ENCODE results near the gene CYB561D1. TPM values are rescaled to one million over a fixed set of nuclear protein-coding genes. Genes with fewer than 3 reads are reported as not detected.

The CYB561D1 gene
- total and polyA plus RNA-seq, 9 of the 15 experiments (the other 6 are each of a cell fraction or from before 2014, with no cell fraction given) = 0.71 to 7.2 (median 3.5) TPM

GRCh38 chr1:109548321-109549267 is 54.7 kb downstream of the CYB561D1 start, which contains the start of gene GNAI3 (continued):
- TF ChIP-seq, protein P1, sequence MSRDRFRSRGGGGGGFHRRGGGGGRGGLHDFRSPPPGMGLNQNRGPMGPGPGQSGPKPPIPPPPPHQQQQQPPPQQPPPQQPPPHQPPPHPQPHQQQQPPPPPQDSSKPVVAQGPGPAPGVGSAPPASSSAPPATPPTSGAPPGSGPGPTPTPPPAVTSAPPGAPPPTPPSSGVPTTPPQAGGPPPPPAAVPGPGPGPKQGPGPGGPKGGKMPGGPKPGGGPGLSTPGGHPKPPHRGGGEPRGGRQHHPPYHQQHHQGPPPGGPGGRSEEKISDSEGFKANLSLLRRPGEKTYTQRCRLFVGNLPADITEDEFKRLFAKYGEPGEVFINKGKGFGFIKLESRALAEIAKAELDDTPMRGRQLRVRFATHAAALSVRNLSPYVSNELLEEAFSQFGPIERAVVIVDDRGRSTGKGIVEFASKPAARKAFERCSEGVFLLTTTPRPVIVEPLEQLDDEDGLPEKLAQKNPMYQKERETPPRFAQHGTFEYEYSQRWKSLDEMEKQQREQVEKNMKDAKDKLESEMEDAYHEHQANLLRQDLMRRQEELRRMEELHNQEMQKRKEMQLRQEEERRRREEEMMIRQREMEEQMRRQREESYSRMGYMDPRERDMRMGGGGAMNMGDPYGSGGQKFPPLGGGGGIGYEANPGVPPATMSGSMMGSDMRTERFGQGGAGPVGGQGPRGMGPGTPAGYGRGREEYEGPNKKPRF (IDR thresholded peaks at IDR 0.05; ENCODE audit: low read depth, low read length) = no peak
- TF ChIP-seq ZNF431 (CRISPR knock-in tag; IDR thresholded peaks at IDR 0.05) (0 out of 2 replicates have a peak, but pooled peaks have one; percentile 54), SNIP1 (IDR thresholded peaks at IDR 0.05; ENCODE audit: low read depth) (no peak), SIRT6 (IDR thresholded peaks at IDR 0.05; ENCODE audit: low read depth, low read length) (no peak), NFIX (CRISPR knock-in tag; IDR thresholded peaks at IDR 0.05; ENCODE audit: low read depth) (no peak), KLF13 (tag; IDR thresholded peaks at IDR 0.05; ENCODE audit: borderline replicate concordance, low read depth) (peak; percentile 73; the same call in 1 of the 2 replicates), TEAD1 (CRISPR knock-in tag; IDR thresholded peaks at IDR 0.05) (peak in 1 of 2 experiments; percentile 27; a peak in 1 of 4 replicates), SRSF3 (IDR thresholded peaks at IDR 0.05; ENCODE audit: insufficient read depth, low read length) (no peak), SRSF1 (IDR thresholded peaks at IDR 0.05; ENCODE audit: low read depth, low read length) (no peak), PHF20 (IDR thresholded peaks at IDR 0.05; ENCODE audit: partially characterized antibody) (peak; percentile 81), SNRNP70 (optimal IDR thresholded peaks at IDR 0.05; ENCODE audit: low read depth, low read length) (no peak), PHF8 (IDR thresholded peaks at IDR 0.05; ENCODE audit: borderline replicate concordance, low read length) (peak; percentile 98), ARID2 (IDR thresholded peaks at IDR 0.05) (no peak), EGR1 (conservative IDR thresholded peaks at IDR 0.05) (no peak), HLTF (IDR thresholded peaks at IDR 0.05) (no peak), SRF (CRISPR knock-in tag; IDR thresholded peaks at IDR 0.05) (peak in 1 of 2 experiments; percentile 45; a peak in 1 of 4 replicates), ZNF780A (CRISPR knock-in tag; IDR thresholded peaks at IDR 0.05) (no peak), BDP1 (IDR thresholded peaks at IDR 0.05; ENCODE audit: insufficient read depth, insufficient read length) (no peak), TCF3 (CRISPR knock-in tag; IDR thresholded peaks at IDR 0.05) (no peak), SMARCA4 (IDR thresholded peaks at IDR 0.05) (0 out of 2 replicates have a peak, but pooled peaks have one; percentile 26), ERF (CRISPR knock-in tag; IDR thresholded peaks at IDR 0.05) (0 out of 2 replicates have a peak, but pooled peaks have one; percentile 62), ZZZ3 (IDR thresholded peaks at IDR 0.05) (no peak)
- TF ChIP-seq, protein P2, sequence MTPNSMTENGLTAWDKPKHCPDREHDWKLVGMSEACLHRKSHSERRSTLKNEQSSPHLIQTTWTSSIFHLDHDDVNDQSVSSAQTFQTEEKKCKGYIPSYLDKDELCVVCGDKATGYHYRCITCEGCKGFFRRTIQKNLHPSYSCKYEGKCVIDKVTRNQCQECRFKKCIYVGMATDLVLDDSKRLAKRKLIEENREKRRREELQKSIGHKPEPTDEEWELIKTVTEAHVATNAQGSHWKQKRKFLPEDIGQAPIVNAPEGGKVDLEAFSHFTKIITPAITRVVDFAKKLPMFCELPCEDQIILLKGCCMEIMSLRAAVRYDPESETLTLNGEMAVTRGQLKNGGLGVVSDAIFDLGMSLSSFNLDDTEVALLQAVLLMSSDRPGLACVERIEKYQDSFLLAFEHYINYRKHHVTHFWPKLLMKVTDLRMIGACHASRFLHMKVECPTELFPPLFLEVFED (CRISPR knock-in tag; conservative IDR thresholded peaks at IDR 0.05) = peak; percentile 84
- TF ChIP-seq, protein P3, sequence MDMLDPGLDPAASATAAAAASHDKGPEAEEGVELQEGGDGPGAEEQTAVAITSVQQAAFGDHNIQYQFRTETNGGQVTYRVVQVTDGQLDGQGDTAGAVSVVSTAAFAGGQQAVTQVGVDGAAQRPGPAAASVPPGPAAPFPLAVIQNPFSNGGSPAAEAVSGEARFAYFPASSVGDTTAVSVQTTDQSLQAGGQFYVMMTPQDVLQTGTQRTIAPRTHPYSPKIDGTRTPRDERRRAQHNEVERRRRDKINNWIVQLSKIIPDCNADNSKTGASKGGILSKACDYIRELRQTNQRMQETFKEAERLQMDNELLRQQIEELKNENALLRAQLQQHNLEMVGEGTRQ (CRISPR knock-in tag; IDR thresholded peaks at IDR 0.05) = peak; percentile 74

Measured in K562 (cell line).